Caco-2 (cell line): ENCODE measurements around the gene SH3YL1. TPM values are rescaled to one million over a fixed set of nuclear protein-coding genes. Genes with fewer than 3 reads are reported as not detected.

Source experiments
- BruUV-seq: library from RNA; stranded (reverse); fragments of 400-500 nt; replicated peaks from 2 replicates; lab custom pipeline; 2021; lab: Mats Ljungman, UMichigan
- CTCF ChIA-PET: fragments of 300-600 bp; sonication (Branson Sonifier 250); formaldehyde crosslinking; loops from one replicate; lab custom pipeline; 2022; ENCODE audit warnings: antibody characterized with exemption; lab: Charles Lee
- POLR2A ChIA-PET: fragments of 300-600 bp; sonication (Branson Sonifier 250); formaldehyde crosslinking; loops from one replicate; lab custom pipeline; 2022; ENCODE audit warnings: antibody characterized with exemption; lab: Charles Lee
- DNase-seq, 2 experiments: peaks; one replicate each; pipeline versions ENCODE4 v3.0.0 to v3.0.0-alpha.2; 2020 to 2022
- H3K27me3 ChIP-seq: replicated peaks from 2 replicates; pipeline ENCODE4 v1.6.0; 2011; ENCODE audit warnings: low read length; ENCODE audit not compliant: control insufficient read depth, insufficient read depth
- H3K36me3 ChIP-seq: 2 replicates; pipeline ENCODE4 v1.5.1; 2011; ENCODE audit warnings: low read length; ENCODE audit not compliant: control insufficient read depth, insufficient read depth
- H3K4me1 ChIP-seq: fragments of 250-450 bp; sonication (Bioruptor Pico); 2 replicates; pipeline ENCODE4 v1.5.1; 2020; ENCODE audit warnings: mild to moderate bottlenecking
- H3K4me3 ChIP-seq: 2 replicates; pipeline ENCODE4 v1.5.1; 2011; ENCODE audit warnings: low read depth, mild to moderate bottlenecking, control low read depth, low read length
- H3K9me3 ChIP-seq: fragments of 250-450 bp; sonication (Bioruptor Pico); 2 replicates; pipeline ENCODE4 v1.5.1; 2020; ENCODE audit warnings: mild to moderate bottlenecking, moderate library complexity
- H3K27ac Mint-ChIP-seq: one replicate; pipeline ENCODE4 v1.8.0; 2022; ENCODE audit warnings: mixed read lengths; ENCODE audit not compliant: unreplicated experiment
- H3K27me3 Mint-ChIP-seq: one replicate; pipeline ENCODE4 v1.8.0; 2022; ENCODE audit warnings: mixed read lengths; ENCODE audit not compliant: insufficient read depth, unreplicated experiment
- H3K36me3 Mint-ChIP-seq: one replicate; pipeline ENCODE4 v1.8.0; 2022; ENCODE audit warnings: mild to moderate bottlenecking, mixed read lengths; ENCODE audit not compliant: insufficient read depth, unreplicated experiment
- H3K4me1 Mint-ChIP-seq: one replicate; pipeline ENCODE4 v1.8.0; 2022; ENCODE audit warnings: low read depth, mixed read lengths; ENCODE audit not compliant: unreplicated experiment
- H3K4me3 Mint-ChIP-seq: one replicate; pipeline ENCODE4 v1.8.0; 2022; ENCODE audit warnings: mild to moderate bottlenecking, moderate library complexity, mixed read lengths; ENCODE audit not compliant: unreplicated experiment
- H3K9me3 Mint-ChIP-seq: one replicate; pipeline ENCODE4 v1.8.0; 2022; ENCODE audit warnings: mixed read lengths; ENCODE audit not compliant: unreplicated experiment
- CTCF ChIP-seq, 2 experiments: fragments of 200-600 bp in 1 of 2; IDR thresholded peaks; 1 replicate in 1 of 2; 2 replicates in 1 of 2; pipeline versions ENCODE4 v1.5.1 to v1.8.0; 2011 to 2022; ENCODE audit warnings: antibody characterized with exemption in 1 of 2, control low read depth in 1 of 2, inconsistent platforms in 1 of 2, low read depth in 1 of 2, low read length in 1 of 2, mild to moderate bottlenecking in 1 of 2, moderate library complexity in 1 of 2; ENCODE audit not compliant: insufficient read depth in 1 of 2, severe bottlenecking in 1 of 2, unreplicated experiment in 1 of 2
- intact Hi-C: fragments of 100-400 bp; cut with micrococcal nuclease; formaldehyde crosslinking; loops from one replicate; pipeline ENCODE4 v1.10.0; 2022; ENCODE audit not compliant: unreplicated experiment
- total RNA-seq: library from RNA; stranded (reverse); gene quantifications from 2 replicates; pipeline ENCODE4 v1.2.3, GENCODE V29; 2022

SH3YL1 gene
- total RNA-seq, 1 experiment from 2014 or later, result 76.0 TPM

GRCh38 chr2:216068-216467 lies 47.8 kb downstream of the SH3YL1 start:
- no TSS peak for BruUV-seq
- Mint-ChIP-seq H3K4me1 (no peaks in the 10 kb centered on the region), H3K27ac (no peak overlapping the region), H3K4me3 (no peak overlapping the region), H3K36me3 (peaks cover 5% of the 10 kb centered on the region), H3K27me3 (peaks cover 6% of the 10 kb centered on the region), H3K9me3 (no peaks in the 10 kb centered on the region)
- Histone ChIP-seq H3K27me3 (no peaks in the 10 kb centered on the region; the same call in 1 of the 2 replicates), H3K4me1 (no peaks in the 10 kb centered on the region), H3K4me3 (no peak overlapping the region), H3K9me3 (0 out of 2 replicates have a peak, but pooled peaks cover 3% of the 10 kb centered on the region), H3K36me3 (no peaks in the 10 kb centered on the region)
- intact Hi-C loops, result no loop called here
- POLR2A ChIA-PET, result interaction anchor here (0.6 kb wide), 1 partner anchor 1209 kb away, joined by 3 read pairs; no protein-coding TSS in a partner anchor
- CTCF ChIA-PET, result no interaction called here
- no peak for TF ChIP-seq CTCF (IDR thresholded peaks at IDR 0.05; ENCODE audit: insufficient read depth in 1 of 2, low read depth in 1 of 2, low read length in 1 of 2, severe bottlenecking in 1 of 2, unreplicated experiment in 1 of 2)
- DNase-seq, result no peak

- no peak overlapping the region for H3K4me3 ChIP-seq
- ChIA-PET CTCF (no interaction called here), POLR2A (no interaction called here)
- Mint-ChIP-seq H3K4me1 (no peaks in the 10 kb centered on the region), H3K27me3 (peaks cover 12% of the 10 kb centered on the region), H3K9me3 (no peaks in the 10 kb centered on the region), H3K27ac (no peak overlapping the region), H3K4me3 (no peak overlapping the region), H3K36me3 (peaks cover 5% of the 10 kb centered on the region)
- no peaks in the 10 kb centered on the region for H3K36me3 ChIP-seq
- intact Hi-C loops, result no loop called here
- no peak for DNase-seq
- H3K9me3 ChIP-seq, result 0 out of 2 replicates have a peak, but pooled peaks cover 3% of the 10 kb centered on the region
- H3K4me1 ChIP-seq, result no peaks in the 10 kb centered on the region
- H3K27me3 ChIP-seq, result no peaks in the 10 kb centered on the region; the same call in 1 of the 2 replicates
- no peak for TF ChIP-seq CTCF (IDR thresholded peaks at IDR 0.05; ENCODE audit: insufficient read depth in 1 of 2, low read depth in 1 of 2, low read length in 1 of 2, severe bottlenecking in 1 of 2, unreplicated experiment in 1 of 2)
- no TSS peak for BruUV-seq
Observed at GRCh38 chr2:213932-214693, 49.7 kb downstream of the SH3YL1 start.

- H3K27me3 Mint-ChIP-seq, result peaks cover 14% of the 10 kb centered on the region
- no peak overlapping the region for H3K4me3 ChIP-seq
- no peaks in the 10 kb centered on the region for H3K36me3 Mint-ChIP-seq
- 0 out of 2 replicates have a peak, but pooled peaks cover 3% of the 10 kb centered on the region for H3K9me3 ChIP-seq
- H3K4me1 Mint-ChIP-seq, result no peaks in the 10 kb centered on the region
- H3K4me3 Mint-ChIP-seq, result no peak overlapping the region
- H3K4me1 ChIP-seq, result no peaks in the 10 kb centered on the region
- DNase-seq, result no peak
- POLR2A ChIA-PET, result no interaction called here
- BruUV-seq, result no TSS peak
- CTCF ChIA-PET, result interaction anchor here (0.6 kb wide), 1 partner anchor 112 kb away, joined by 3 read pairs; no protein-coding TSS in a partner anchor
- no peaks in the 10 kb centered on the region; the same call in none of the 2 replicates for H3K27me3 ChIP-seq
- H3K27ac Mint-ChIP-seq, result no peak overlapping the region
- no peak for TF ChIP-seq CTCF (IDR thresholded peaks at IDR 0.05; ENCODE audit: insufficient read depth in 1 of 2, low read depth in 1 of 2, low read length in 1 of 2, severe bottlenecking in 1 of 2, unreplicated experiment in 1 of 2)
- H3K36me3 ChIP-seq, result no peaks in the 10 kb centered on the region
- H3K9me3 Mint-ChIP-seq, result no peaks in the 10 kb centered on the region
- intact Hi-C loops, result no loop called here
Observed at GRCh38 chr2:211486-212184, 52.2 kb downstream of the SH3YL1 start.
